H9 (cell line): ENCODE data around the gene DDOST. TPM values are rescaled to one million over a fixed set of nuclear protein-coding genes. Genes with fewer than 3 reads are reported as not detected.

Source experiments
- DNase-seq: peaks from one replicate; pipeline ENCODE4 v3.0.0-alpha.2; 2017
- H2AFZ ChIP-seq: one replicate; pipeline ENCODE4 v1.6.1; 2013; ENCODE audit warnings: mild to moderate bottlenecking, low read length, control low read depth, moderate library complexity
- H2AK5ac ChIP-seq: 2 replicates; pipeline ENCODE4 v1.6.1; 2013; ENCODE audit warnings: low read length, control low read depth, mixed read lengths; ENCODE audit not compliant: insufficient read length
- H2BK120ac ChIP-seq: one replicate; pipeline ENCODE4 v1.6.1; 2013; ENCODE audit warnings: low read depth, mild to moderate bottlenecking, low read length, control low read depth, inconsistent platforms; ENCODE audit not compliant: poor library complexity, severe bottlenecking
- H2BK12ac ChIP-seq: 2 replicates; pipeline ENCODE4 v1.6.1; 2013; ENCODE audit warnings: low read length, control low read depth, mixed read lengths, low read depth; ENCODE audit not compliant: insufficient read length
- H2BK15ac ChIP-seq: 2 replicates; pipeline ENCODE4 v1.6.1; 2013; ENCODE audit warnings: low read depth, low read length, control low read depth
- H2BK20ac ChIP-seq: one replicate; pipeline ENCODE4 v1.6.1; 2013; ENCODE audit warnings: low read depth, mild to moderate bottlenecking, low read length, control low read depth, inconsistent platforms; ENCODE audit not compliant: poor library complexity, severe bottlenecking
- H2BK5ac ChIP-seq: 2 replicates; pipeline ENCODE4 v1.6.1; 2013; ENCODE audit warnings: low read length, control low read depth, mixed read lengths; ENCODE audit not compliant: insufficient read length
- H3K14ac ChIP-seq: 2 replicates; pipeline ENCODE4 v1.6.1; 2013; ENCODE audit warnings: low read length, control low read depth; ENCODE audit not compliant: insufficient read depth
- H3K18ac ChIP-seq: 2 replicates; pipeline ENCODE4 v1.6.1; 2013; ENCODE audit warnings: low read depth, mild to moderate bottlenecking, mixed read lengths, low read length, control low read depth; ENCODE audit not compliant: insufficient read length
- H3K23ac ChIP-seq: 2 replicates; pipeline ENCODE4 v1.6.1; 2013; ENCODE audit warnings: low read length, control low read depth, mixed read lengths, low read depth; ENCODE audit not compliant: insufficient read length
- H3K23me2 ChIP-seq: 2 replicates; pipeline ENCODE4 v1.6.1; 2013; ENCODE audit warnings: low read depth, mild to moderate bottlenecking, mixed read lengths, low read length, control low read depth; ENCODE audit not compliant: insufficient read length, poor library complexity, severe bottlenecking
- H3K27ac ChIP-seq: 2 replicates; pipeline ENCODE4 v1.5.1; 2013; ENCODE audit warnings: low read length, control low read depth, mixed read lengths, low read depth; ENCODE audit not compliant: insufficient read length
- H3K27me3 ChIP-seq: 2 replicates; pipeline ENCODE4 v1.6.1; 2013; ENCODE audit warnings: low read length, control low read depth, inconsistent platforms; ENCODE audit not compliant: insufficient read depth
- H3K4ac ChIP-seq: 2 replicates; pipeline ENCODE4 v1.6.1; 2013; ENCODE audit warnings: low read depth, mild to moderate bottlenecking, control low read depth, inconsistent platforms, low read length, moderate library complexity
- H3K4me1 ChIP-seq: 2 replicates; pipeline ENCODE4 v1.6.1; 2013; ENCODE audit warnings: low read length, control low read depth, inconsistent platforms; ENCODE audit not compliant: insufficient read depth
- H3K4me2 ChIP-seq: 2 replicates; pipeline ENCODE4 v1.6.1; 2013; ENCODE audit warnings: low read length, control low read depth, mixed read lengths; ENCODE audit not compliant: insufficient read length, insufficient read depth
- H3K56ac ChIP-seq: 2 replicates; pipeline ENCODE4 v1.6.1; 2013; ENCODE audit warnings: low read depth, mild to moderate bottlenecking, mixed read lengths, low read length, control low read depth; ENCODE audit not compliant: insufficient read length
- H3K79me1 ChIP-seq: 2 replicates; pipeline ENCODE4 v1.6.1; 2013; ENCODE audit warnings: low read depth, mild to moderate bottlenecking, moderate library complexity, low read length, control low read depth, inconsistent platforms; ENCODE audit not compliant: insufficient read depth, poor library complexity, severe bottlenecking
- H3K79me2 ChIP-seq: 2 replicates; pipeline ENCODE4 v1.6.1; 2013; ENCODE audit warnings: low read length, control low read depth, inconsistent platforms; ENCODE audit not compliant: insufficient read depth
- H3K9ac ChIP-seq: 2 replicates; pipeline ENCODE4 v1.6.1; 2013; ENCODE audit warnings: low read length, control low read depth, mixed read lengths; ENCODE audit not compliant: insufficient read length; ENCODE audit errors: extremely low read depth
- H3K9me3 ChIP-seq: one replicate; pipeline ENCODE4 v1.6.1; 2013; ENCODE audit warnings: low read depth, low read length, inconsistent platforms; ENCODE audit not compliant: control insufficient read depth
- H3T11ph ChIP-seq: one replicate; pipeline ENCODE4 v1.6.1; 2013; ENCODE audit warnings: mild to moderate bottlenecking, low read length, control low read depth, inconsistent platforms
- H4K20me1 ChIP-seq: one replicate; pipeline ENCODE4 v1.6.1; 2013; ENCODE audit not compliant: control insufficient read depth, insufficient read length, insufficient read depth
- H4K5ac ChIP-seq: 2 replicates; pipeline ENCODE4 v1.6.1; 2013; ENCODE audit warnings: low read depth, mild to moderate bottlenecking, mixed read lengths, low read length, control low read depth; ENCODE audit not compliant: insufficient read length
- H4K8ac ChIP-seq: replicated peaks from 2 replicates; pipeline ENCODE4 v1.6.1; 2013; ENCODE audit warnings: low read length, control low read depth, mixed read lengths, low read depth; ENCODE audit not compliant: insufficient read length
- H4K91ac ChIP-seq: 2 replicates; pipeline ENCODE4 v1.6.1; 2013; ENCODE audit warnings: low read depth, mild to moderate bottlenecking, moderate library complexity, mixed read lengths, low read length, control low read depth; ENCODE audit not compliant: insufficient read length
- H3K27ac Mint-ChIP-seq, 3 experiments: 2 replicates in 2 of 3; 3 replicates in 1 of 3; pipeline ENCODE4 v1.8.0; 2020 to 2021; ENCODE audit warnings: mixed read lengths in 3 of 3, mild to moderate bottlenecking in 1 of 3, moderate library complexity in 1 of 3
- H3K27me3 Mint-ChIP-seq: 2 replicates; pipeline ENCODE4 v1.8.0; 2021; ENCODE audit warnings: low read depth, mild to moderate bottlenecking, moderate library complexity, mixed read lengths
- H3K36me3 Mint-ChIP-seq, 3 experiments: 2 replicates in 2 of 3; 3 replicates in 1 of 3; pipeline ENCODE4 v1.8.0; 2020 to 2021; ENCODE audit warnings: low read depth in 3 of 3, mixed read lengths in 3 of 3; ENCODE audit not compliant: insufficient read depth in 1 of 3
- H3K4me1 Mint-ChIP-seq, 2 experiments: 2 replicates each; pipeline ENCODE4 v1.8.0; 2020; ENCODE audit warnings: mixed read lengths in 2 of 2
- H3K4me3 Mint-ChIP-seq, 2 experiments: 2 replicates in 1 of 2; 3 replicates in 1 of 2; pipeline ENCODE4 v1.8.0; 2020 to 2021; ENCODE audit warnings: mild to moderate bottlenecking in 2 of 2, mixed read lengths in 2 of 2, moderate library complexity in 1 of 2
- H3K9me3 Mint-ChIP-seq, 2 experiments: 2 replicates in 1 of 2; 3 replicates in 1 of 2; pipeline ENCODE4 v1.8.0; 2020; ENCODE audit warnings: mild to moderate bottlenecking in 2 of 2, mixed read lengths in 2 of 2, moderate library complexity in 1 of 2
- WGBS: extraction: QIAGEN DNeasy Blood & Tissue Kit; methylation state at CpG from one replicate; pipeline ENCODE4 v1.1.7; 2013; ENCODE audit warnings: missing lambda C conversion rate, low lambda C conversion rate, mixed read lengths; ENCODE audit not compliant: insufficient read length; ENCODE audit errors: extremely low coverage; 5-methylcytosine and 5-hydroxymethylcytosine counted together
- total RNA-seq: library from RNA; stranded (reverse); gene quantifications from 2 replicates; pipeline ENCODE4 v1.2.1, GENCODE V29; 2021
- TF ChIP-seq, protein P1 (sequence below): fragments of 200-600 bp; sonication (generic); conservative IDR thresholded peaks from 3 replicates; pipeline ENCODE4 v1.8.0; 2021; ENCODE audit warnings: antibody characterized with exemption, mild to moderate bottlenecking

Gene DDOST
- total RNA-seq, 1 experiment from 2014 or later, result 255 TPM

DNA sequence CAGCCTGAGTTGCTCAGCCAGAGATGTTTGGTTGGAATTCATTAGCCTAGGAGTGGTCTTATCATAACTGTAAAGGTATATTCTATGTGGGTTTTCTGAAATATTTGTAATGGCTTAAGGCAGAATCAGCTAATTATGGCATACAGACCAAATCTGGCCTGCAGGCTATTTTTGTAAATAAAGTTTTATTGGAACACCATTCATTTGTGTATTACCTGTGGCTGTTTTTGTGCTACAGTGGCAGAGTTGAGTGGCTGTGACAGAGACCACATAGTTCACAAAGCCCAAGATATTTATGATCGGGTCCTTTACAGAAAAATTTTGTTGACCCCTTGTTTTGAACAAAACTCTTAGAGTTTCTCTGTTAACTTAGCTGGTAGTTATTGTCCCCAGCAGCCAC lies 7.4 kb upstream of the DDOST start:
- no CpG with 5 or more reads among the region's 1 CpG for whole genome bisulfite sequencing
- no peak overlapping the region for H3K23ac ChIP-seq

More for the DNA sequence above, 7.4 kb upstream of the DDOST start:
- Histone ChIP-seq H3K79me1 (no peaks in the 10 kb centered on the region), H2BK12ac (no peak overlapping the region), H2BK120ac (no peak overlapping the region), H2BK15ac (no peak overlapping the region), H3K9me3 (no peaks in the 10 kb centered on the region), H3K4me1 (no peaks in the 10 kb centered on the region), H3K27ac (no peak overlapping the region), H4K20me1 (no peaks in the 10 kb centered on the region), H3K9ac (no peak overlapping the region), H3K18ac (no peak overlapping the region), H2BK20ac (no peak overlapping the region), H4K91ac (no peak overlapping the region), H2BK5ac (no peak overlapping the region), H3K79me2 (no peaks in the 10 kb centered on the region), H4K5ac (no peak overlapping the region), H3K56ac (no peak overlapping the region), H3T11ph (no peak overlapping the region), H4K8ac (no peak overlapping the region), H3K27me3 (no peaks in the 10 kb centered on the region), H3K23me2 (no peaks in the 10 kb centered on the region), H3K14ac (no peak overlapping the region), H2AFZ (no peak overlapping the region), H3K4ac (no peak overlapping the region), H2AK5ac (no peak overlapping the region), H3K4me2 (no peak overlapping the region)
- Mint-ChIP-seq H3K27me3 (peaks cover 1% of the 10 kb centered on the region; the same call in 1 of the 2 replicates), H3K4me3 (no peak overlapping the region), H3K36me3 (peaks cover 2 to 8% (median 3%) of the 10 kb centered on the region in 3 experiments; a peak in 3 of 7 replicates), H3K4me1 (no peaks in the 10 kb centered on the region), H3K9me3 (peaks cover 0 to 2% of the 10 kb centered on the region in 2 experiments; a peak in 1 of 5 replicates), H3K27ac (no peak overlapping the region)
- TF ChIP-seq, protein P1, sequence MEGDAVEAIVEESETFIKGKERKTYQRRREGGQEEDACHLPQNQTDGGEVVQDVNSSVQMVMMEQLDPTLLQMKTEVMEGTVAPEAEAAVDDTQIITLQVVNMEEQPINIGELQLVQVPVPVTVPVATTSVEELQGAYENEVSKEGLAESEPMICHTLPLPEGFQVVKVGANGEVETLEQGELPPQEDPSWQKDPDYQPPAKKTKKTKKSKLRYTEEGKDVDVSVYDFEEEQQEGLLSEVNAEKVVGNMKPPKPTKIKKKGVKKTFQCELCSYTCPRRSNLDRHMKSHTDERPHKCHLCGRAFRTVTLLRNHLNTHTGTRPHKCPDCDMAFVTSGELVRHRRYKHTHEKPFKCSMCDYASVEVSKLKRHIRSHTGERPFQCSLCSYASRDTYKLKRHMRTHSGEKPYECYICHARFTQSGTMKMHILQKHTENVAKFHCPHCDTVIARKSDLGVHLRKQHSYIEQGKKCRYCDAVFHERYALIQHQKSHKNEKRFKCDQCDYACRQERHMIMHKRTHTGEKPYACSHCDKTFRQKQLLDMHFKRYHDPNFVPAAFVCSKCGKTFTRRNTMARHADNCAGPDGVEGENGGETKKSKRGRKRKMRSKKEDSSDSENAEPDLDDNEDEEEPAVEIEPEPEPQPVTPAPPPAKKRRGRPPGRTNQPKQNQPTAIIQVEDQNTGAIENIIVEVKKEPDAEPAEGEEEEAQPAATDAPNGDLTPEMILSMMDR, result no peak
- no peak for DNase-seq
